Measurements from ENCODE around the gene SH3BGRL2.
"Not testable (repeated sequence)": the region's sequence is repeated elsewhere in the genome, so short reads cannot be mapped to it uniquely, and the experiment has no call there.

Gene SH3BGRL2

DNA sequence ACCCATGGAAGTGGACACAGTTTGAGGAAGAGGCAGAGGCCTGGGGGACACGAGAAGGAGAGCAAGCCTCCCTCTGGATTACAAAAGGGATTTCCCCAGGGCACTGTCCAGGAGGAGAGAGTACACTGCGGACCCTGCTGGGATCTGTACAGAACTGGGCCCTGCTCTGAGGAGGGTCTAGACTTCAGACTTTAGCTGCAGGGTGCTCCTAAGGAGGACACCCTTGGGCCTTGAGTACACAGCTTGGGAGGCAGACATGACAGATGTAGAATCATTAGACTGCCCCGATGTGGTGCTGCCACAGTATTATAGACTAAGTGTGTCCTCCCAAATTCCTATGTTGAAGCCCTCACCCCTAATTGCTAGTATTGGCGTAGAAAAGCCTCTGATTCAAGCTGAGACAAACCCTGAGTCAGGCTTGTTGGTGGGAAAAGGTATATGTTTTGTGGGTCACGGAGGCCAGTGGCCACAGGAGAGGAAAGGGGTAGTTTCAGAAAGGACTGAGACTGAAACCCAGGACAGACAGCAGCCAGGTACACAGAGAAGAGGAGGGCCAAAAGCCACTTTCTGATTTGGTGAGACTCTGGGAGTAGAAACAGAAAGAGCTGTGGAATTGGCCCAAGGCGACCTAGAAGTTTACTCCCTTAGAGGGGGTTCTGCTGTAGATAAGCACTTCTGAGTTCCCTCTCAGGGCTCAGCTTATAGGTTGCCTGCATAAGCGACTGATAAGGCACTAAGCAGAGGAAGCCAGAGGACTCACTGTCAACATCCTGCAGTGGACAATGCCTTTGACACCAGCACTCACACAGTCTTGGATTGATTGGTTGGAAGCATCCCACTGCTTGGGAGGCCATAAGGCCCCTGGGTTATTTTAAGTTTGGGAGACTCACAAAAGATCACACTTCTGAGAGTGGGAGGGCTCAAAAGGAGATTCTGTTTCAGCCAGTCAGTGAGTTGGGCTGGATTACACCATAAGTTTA is 16.5 kb upstream of the SH3BGRL2 start:
- no peak for DNase-seq

DNA sequence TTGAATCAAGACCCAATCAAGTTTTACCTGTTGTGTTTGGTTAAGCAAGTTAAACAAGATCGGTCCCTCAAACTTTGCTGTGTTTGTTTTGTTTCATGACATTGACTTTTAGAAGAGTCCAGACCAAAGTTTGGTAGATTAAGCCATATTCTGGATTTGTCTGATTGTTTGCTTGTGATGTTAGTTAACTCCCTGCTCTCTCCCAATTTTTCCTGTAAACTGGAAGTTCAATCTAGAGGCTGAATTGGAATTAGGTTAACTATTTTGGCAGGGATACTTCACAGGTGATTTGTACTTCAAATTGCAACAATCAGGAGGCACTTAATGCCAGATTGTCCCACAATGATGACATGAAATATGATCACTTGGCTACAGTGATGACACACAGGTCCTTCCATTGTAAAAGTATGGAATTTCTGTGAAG is 13.6 kb upstream of the SH3BGRL2 start:
- DNase-seq = peak; percentile 71

DNA sequence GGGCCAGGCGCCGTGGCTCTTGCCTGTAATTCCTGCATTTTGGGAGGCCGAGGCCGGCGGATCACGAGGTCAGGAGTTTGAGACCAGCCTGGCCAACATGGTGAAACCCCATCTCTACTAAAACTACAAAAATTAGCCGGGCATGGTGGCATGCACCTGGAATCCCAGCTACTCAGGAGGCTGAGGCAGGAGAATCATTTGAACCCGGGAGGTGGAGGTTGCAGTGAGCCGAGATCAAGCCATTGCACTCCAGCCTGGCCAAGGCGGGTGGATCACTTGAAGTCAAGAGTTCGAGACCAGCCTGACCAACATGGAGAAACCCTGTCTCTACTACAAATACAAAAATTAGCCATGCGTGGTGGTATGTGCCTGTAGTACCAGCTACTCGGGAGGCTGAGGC is 12.7 kb upstream of the SH3BGRL2 start:
- DNase-seq = not testable (repeated sequence)

DNA sequence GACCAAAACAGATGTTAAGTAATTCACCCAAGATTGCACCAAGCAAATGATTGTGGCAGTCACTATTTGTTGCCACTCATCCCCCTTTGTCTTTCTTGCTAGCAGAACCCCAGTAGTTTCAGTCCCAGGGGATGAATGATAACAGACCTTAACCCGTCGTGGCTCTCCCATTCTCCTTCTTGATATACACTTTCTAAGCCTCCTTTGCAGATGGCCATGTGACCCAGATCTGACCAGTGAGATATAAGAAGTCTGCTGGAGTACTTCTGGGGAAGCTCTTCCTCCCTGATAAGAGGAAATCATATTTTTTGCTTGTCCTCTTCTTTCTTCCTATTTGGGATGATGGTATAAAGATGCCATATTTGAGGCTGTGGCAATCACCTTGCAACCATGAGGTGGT is 9.6 kb upstream of the SH3BGRL2 start:
- DNase-seq = no peak

DNA sequence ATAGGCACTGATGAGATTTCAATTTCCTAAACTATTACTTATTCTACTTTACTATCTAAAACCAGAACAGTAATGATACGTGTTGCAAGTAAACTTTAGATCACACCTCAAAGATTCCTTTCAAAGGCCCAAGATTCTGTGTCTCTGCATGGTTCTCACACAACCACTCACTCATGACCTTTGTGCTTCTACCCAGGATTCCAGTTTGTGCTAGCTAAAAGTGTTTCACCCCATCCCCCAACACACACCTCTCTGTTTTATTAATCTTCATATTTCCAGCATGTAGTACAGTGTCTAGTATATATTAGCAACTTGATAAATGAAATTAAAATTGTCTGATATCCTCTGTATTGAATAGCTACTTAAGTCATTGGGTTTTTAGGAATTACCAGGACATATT is 8.8 kb upstream of the SH3BGRL2 start:
- DNase-seq = no peak

DNA sequence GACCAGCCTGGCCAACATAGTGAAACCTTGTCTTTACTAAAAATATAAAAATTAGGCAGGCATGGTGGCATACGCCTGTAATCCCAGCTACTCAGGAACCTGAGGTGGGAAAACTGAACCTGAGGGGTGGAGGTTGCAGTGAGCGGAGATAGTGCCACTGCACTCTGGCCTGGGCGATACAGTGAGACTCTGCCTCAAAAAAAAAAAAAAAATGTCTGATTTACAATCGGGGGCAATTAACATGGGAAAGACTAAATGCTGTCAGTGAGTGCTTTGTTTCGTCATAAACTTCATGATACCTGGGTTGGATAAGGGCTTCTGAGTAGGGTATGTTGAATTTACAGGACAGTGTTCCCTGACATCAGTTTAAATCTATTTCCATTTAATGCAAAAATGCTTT is 8.0 kb upstream of the SH3BGRL2 start:
- DNase-seq = no peak

DNA sequence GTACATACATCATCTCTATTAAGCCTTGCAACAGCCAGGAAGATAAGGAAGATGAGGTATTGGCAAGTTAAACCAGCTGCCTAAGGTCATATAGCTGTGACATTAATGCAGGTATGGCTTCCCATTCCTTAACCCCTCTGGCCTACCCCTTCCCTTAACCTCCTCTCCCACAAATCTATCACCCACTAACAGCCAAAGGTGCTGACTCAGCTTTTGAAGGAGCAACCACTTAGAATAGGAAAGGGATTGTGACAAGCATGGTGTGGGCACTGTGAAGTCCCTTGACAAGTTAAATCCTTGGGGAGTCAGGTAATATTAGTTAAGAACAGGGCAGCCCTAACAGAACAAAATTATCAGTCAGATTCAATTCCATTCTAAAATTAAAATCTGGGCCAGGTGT is 5.4 kb upstream of the SH3BGRL2 start:
- no peak for DNase-seq

DNA sequence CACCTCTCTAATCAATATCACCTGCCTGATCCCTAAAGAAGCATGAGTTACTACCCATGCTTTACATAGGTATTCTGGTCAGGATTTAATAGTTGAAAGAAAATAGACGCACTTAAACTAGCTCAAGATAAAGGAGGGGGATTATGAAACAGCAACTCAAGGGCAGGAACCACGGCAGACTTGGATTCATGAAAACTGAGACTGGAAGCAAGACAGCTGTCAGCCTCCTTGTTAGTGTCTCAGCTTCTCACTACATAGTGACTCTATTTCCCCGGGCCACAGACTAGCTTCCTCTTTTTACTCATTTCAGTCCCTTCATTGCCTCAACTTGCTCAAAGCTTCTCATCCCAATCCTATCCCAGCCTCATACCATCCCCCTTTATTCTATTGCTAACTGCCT is 4.3 kb upstream of the SH3BGRL2 start:
- no peak for DNase-seq

DNA sequence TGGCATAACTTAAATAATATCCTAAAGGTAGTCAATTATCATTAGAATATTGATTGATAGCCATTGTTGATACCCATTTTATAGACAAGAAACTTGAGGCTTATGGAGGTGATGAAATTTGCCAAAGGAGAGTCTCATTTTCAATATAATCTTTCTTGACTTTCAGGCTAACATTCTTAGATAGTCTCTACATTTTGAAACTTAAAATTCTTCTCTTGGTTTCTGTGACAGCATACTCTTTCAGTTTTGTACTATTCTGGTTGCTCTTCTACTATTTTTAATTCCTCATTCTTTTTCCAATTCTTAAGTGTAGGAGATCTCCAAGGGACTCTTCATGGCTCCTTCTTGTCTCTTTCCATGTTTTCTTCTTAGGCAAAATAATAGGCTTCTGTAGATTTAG is 3.7 kb upstream of the SH3BGRL2 start:
- no peak for DNase-seq

DNA sequence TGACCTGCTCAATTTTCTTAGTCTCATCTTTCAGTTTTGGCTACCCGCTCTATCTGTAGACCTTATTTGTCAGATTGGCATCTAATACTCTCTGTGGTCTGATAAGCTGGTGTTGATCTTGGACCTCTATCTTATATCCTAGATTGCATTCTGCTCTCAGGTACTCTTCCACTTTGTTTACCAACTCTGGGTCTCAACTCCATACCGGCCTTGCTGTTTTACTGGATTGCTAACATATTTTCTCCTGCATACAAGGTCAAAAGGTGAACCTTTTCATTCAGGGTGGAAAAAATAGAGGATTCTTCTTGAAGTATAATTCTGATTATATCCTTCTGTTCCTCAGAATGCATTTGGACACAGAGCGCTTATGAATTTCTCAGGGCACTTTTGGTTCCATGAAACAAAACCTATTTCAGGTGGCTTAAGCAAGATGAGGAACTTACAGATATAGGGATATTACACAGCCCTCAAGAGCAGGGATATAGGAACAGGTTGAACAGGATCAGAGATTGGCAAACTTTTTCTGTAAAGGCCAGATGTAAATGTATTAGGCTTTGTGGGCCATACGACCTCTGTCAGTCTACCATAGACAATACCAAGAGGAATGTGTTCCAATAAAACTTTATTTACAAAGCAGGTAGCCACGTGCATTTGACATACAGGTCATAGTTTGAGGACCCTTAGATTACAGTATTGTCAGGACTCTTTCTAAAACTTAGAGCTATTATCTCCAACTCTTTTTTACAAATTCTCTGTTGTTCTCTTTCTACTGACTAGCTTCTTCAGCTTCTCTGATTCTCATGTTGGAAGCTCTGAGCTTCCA is 2.5 kb upstream of the SH3BGRL2 start:
- DNase-seq = peak; percentile 2

DNA sequence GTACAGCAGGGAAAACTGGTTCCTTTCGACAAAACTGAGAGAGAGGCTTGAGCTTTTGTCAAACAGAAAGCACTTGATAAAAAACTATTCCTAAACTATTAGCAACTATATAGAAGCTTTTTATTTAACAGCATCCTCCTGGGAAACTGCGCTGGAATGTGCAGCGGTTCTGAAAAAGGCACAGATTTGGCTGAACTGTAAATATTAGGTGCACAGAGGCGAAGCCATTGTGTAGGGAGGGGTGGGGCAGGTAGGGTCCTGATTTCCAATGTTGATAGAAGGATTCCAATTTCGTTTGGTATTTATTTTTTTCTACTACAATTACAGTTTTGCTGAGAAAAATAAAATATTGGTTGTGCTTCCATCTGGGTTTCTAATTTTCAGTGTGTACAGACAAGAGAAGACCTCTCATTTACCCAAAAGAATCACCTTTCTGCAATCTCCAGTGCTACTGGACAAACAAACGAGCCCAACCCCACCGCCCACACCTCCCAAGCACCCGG is 698 bp upstream of the SH3BGRL2 start:
- no peak for DNase-seq

DNA sequence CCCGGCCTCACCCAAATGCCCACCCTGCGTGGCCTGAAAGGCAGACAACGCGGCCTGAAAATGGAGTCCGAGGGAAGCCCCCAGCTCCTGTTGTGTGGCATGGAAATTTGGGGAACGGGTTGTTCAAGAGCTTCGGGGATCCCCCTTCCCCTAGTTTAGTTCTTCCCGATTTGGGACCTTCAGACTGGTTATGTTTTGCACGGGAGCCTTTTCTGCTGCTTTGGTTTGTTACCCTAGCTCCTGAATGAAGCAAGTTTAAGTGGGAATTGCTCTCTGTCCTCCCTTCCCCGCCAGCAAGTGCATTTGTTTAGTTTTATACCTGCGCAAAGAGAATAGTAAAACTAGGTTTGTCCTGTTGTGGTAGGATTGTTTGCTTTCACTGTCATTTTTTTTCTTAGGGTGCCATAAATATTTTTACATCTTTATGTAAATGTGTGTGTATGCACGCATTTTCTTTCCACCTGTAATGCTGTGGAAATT is 604 bp downstream of the SH3BGRL2 start:
- peak; percentile 43 for DNase-seq

DNA sequence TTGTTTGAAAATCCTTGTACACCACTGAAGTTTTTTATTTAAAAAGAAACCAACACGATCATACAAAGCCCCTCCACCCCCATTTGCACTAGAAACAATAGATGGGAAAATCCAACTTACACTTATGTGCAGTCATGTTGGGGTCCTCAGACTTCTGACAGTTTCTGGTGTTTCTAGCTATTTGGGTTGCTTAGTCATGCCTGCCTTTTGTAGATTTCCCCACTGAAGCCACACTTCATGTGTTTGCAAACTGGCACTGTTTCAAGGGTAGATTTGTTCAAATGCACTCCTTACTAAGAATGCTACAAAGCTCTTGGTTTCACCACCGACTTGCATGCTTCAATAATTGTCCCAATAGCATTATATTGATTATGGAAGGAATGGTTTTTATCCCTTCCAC is 1.5 kb downstream of the SH3BGRL2 start:
- peak; percentile 48 for DNase-seq

DNA sequence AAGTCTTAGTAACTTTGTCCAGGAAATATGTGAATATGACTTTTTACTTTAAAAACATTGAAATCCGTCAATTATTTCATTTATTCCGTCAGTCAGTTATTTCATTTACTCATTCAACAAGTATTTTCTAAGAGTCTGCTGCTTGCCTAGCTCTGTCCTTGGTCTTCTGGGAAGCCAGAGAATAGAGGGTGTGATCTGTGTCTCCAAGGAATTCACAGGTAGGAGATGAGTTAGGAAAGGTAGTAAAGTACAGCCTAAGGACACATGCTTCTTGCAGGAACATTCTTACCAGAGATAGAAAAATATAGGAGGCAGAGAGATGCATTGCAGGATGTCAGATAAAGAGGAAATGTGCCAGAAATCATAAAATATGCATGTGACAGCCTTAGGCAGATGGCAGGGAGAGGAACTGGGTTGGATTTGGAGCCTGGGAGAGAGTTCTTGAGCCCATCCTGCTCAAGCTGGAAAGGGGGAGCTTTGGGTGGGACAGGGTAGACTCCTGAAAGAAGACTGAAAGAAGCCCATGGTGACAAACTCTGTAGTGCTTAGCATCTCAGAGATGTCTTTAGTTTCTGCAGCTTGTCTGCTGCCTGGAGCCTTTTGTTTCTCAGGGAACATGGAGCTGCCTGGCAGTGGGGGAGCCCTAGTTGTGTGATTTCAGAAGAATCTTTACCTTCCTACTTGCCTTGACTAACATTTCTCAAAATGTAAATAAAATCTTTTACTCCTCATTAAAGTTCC is 3.5 kb downstream of the SH3BGRL2 start:
- DNase-seq = no peak

DNA sequence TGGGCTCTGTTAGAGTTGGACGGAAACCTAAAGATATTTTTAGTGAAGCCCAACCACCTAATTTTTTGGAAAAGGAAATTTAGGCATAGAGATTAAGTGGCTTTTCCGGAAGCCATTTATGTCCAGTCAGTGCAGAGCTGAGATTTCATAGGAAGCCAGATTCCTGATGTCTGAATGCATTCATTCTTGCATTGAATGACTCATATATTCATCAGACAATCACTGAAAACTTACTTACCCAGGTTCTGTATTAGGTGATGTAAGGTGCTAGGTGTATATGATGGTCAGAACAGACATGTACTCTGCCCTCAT is 4.1 kb downstream of the SH3BGRL2 start:
- DNase-seq = no peak

DNA sequence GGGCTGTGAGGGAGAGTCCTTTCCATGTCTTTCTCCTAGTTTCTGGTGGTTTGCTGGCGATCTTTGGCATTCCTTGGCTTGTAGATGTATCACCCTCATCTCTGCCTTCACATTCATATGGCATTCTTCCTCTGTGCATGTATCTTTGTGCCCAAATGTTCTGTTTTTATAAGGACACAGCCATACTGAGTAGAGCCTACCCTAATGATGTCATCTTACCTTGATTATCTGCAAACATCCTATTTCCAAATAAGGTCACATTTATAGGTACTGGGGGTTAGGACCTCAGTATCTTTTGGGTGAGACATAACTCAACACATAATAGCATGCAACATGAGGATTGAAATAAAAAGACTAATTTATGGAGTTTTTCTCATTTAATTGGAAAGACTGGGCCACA is 5.5 kb downstream of the SH3BGRL2 start:
- DNase-seq = no peak

DNA sequence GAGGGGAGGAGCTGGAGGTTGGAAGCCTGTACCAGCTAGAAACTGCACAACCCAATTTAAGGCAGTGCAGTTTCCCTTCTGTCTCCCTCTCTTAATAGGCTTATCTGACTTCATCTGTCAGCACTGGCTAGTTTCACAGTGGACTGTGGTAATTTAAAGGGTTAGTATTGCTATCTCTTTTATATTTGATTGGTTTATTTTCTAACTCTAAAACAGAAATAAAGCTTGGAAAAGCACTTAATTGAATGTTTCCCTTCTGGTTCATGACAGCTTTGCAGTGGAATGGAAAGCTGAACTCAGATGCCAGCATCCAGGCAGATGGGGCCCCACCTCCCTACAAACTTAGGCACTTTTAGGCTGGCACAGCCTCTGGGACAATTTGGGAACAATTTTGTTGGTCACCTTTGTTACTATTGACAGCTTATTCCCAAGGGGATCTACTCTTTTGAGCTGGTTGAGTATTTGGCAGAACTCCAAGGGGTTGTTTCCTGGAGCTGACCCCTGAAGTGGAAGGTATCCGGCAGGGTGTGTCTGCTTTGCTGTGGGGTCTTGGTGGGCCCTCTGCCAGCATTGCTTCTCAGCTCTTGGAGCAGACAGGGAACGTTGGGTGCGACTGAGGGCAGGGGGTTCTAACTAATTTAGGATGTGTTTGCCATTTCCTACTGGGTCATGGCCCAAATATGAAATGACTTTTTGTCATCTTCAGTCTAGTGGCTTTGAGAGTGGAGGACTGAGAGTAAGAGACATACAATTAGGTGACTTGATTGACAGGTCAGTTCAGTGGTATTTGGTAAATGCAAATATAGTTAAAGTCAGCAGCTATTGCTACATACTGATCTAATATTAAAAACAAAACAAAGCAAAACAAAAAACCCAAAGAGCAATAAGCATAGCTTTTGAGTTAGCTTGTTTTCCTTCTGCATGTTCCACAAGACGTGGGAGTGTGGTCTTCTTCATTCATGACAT is 9.3 kb downstream of the SH3BGRL2 start:
- no peak for DNase-seq

DNA sequence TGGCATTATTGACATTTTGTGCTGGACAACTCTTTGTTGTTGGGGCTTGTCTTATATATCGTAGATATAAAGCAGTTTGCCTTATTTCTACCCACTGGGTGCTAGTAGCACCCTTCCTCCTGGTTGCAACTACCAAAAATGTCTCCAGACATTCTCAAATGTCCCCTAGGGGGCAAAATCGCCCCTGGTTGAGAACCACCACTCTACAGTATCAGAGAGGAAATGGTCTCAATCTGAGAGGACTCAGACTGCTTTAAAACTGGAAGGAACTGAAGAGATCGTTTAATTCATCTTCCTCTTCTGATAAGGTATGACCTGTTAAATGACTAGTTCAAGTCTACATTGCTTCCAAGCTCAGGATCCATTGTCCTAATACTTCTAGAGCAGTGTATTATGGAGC is 14.9 kb downstream of the SH3BGRL2 start:
- peak; percentile 29 for DNase-seq

DNA sequence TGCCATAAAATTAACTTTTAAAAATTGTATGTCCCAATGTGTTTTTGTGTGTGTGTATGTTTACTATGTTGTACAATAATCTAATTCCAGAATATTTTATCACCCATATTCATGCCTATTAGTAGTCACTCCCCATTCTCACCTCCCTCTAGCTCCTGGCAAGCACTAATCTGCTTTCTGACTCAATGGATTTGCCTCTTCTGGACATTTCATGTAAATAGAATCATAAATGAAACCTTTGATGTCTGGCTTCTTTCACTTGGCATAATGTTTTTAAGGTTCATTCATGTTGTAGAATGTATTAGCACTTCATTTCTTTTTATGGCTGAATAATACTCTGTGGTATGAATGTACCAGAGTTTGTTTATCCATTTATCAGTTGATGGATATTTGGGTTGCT is 15.4 kb downstream of the SH3BGRL2 start:
- no peak for DNase-seq

DNA sequence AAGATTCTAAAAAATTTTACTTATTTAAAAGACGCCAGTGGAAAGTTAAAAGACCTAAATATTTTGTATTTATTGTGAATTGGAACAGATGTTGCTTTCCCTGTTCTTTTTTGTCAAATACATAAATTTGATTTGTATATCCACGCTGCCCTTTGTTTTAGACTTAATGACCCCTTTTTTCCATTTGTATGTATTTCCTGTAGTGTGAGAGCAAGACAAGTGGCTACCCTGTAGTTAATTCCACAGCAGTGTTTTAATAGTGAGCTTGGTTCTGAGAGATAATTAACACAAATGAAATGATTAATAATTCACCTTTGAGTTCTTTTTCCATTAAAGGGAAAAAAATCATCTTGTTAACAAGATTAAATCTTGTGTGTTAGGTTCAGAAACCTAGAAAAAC is 16.6 kb downstream of the SH3BGRL2 start:
- DNase-seq = no peak

DNA sequence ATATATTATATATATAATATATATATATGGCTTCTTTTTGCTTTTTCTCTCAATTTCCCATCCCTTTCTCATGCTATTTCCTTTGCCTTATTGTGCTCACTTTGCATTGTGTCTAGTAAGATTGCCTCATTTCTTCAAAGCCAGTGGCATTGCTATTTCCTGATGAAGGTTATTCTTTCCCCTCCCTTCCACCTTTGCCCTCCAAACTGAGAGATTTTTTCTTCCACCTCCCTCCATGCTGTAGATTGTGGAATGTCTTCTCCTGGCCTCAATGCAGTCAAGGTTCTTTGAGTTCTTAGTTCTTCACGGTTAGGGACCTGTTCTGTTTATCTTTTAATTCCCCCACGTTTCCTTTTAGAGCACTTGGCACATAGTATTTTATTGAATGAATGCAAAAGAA is 17.2 kb downstream of the SH3BGRL2 start:
- DNase-seq = no peak

DNA sequence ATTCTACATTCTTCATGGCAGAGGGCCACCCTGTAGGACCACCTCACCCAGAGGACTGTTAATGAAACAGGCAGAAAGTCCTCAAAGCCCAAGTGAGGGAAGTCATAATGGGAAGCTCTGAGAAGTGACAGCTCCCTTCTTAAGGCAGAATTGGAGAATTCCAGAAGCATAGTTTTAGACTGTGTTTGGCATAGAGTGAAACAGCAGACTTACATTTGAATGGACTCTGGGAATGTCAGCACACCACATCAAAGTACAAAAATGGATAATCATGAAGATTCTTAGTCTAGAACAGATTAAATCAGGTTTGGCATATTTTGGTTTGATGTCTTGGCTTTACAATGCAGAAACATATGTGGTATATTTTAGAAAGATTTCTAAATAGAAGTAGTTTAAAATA is 17.9 kb downstream of the SH3BGRL2 start:
- DNase-seq = no peak
